Ovary (tissue), 9 donors: ENCODE results near the gene PEG3. TPM values are rescaled to one million over a fixed set of nuclear protein-coding genes. Genes with fewer than 3 reads are reported as not detected.

Source experiments
- DNase-seq, 5 donors: peaks; one replicate each; pipeline ENCODE4 v3.0.0-alpha.2; 2019 to 2020
- H3K27ac ChIP-seq, 2 donors: fragments of 200-600 bp; one replicate each; pipeline versions ENCODE4 v1.5.1 to v1.8.0; 2019 to 2022
- H3K27me3 ChIP-seq: fragments of 200-600 bp; one replicate; pipeline ENCODE4 v1.8.0; 2022
- H3K36me3 ChIP-seq: fragments of 200-600 bp; sonication (generic); one replicate; pipeline ENCODE4 v1.5.1; 2019
- H3K4me1 ChIP-seq: one replicate; pipeline ENCODE4 v1.8.1; 2013; ENCODE audit warnings: mild to moderate bottlenecking, moderate library complexity; ENCODE audit not compliant: insufficient read depth
- H3K4me3 ChIP-seq: fragments of 200-600 bp; sonication (generic); one replicate; pipeline ENCODE4 v1.5.1; 2017
- H3K9me3 ChIP-seq, 2 donors: fragments of 200-600 bp in 1 of 2; sonication (generic) in 1 of 2; one replicate each; pipeline versions ENCODE4 v1.5.1 to v1.8.1; 2013 to 2019; ENCODE audit warnings: mild to moderate bottlenecking in 1 of 2, moderate library complexity in 1 of 2
- EP300 ChIP-seq: sonication (generic); formaldehyde crosslinking; IDR thresholded peaks from one replicate; pipeline ENCODE4 v1.6.1; 2017; ENCODE audit warnings: antibody characterized with exemption
- POLR2A ChIP-seq: fragments of 450-650 bp; IDR thresholded peaks from one replicate; pipeline ENCODE4 v1.6.1; 2017; ENCODE audit warnings: antibody characterized with exemption, mild to moderate bottlenecking, moderate library complexity
- WGBS, 3 donors: extraction: QIAGEN DNeasy Blood & Tissue Kit in 1 of 3; methylation state at CpG; one replicate each; pipeline versions ENCODE4 v1.1.5 to v1.1.7; 2013 to 2017; 5-methylcytosine and 5-hydroxymethylcytosine counted together
- intact Hi-C, 4 donors: fragments of 100-400 bp; cut with DNase I; formaldehyde crosslinking; loops; one replicate each; pipeline versions ENCODE4 v1.11.0 to v1.15.1; 2022 to 2023
- polyA plus RNA-seq, 2 donors: library from polyadenylated mRNA; stranded (reverse); fragments of 200-250 nt in 1 of 2; fragments of 350-450 nt in 1 of 2; fragmentation: Illumina TruSeq in 1 of 2; extraction: RNeasy Lipid Tissue Mini Kit (QIAGEN cat#74804) in 1 of 2; gene quantifications; one replicate each; pipeline ENCODE4 v1.2.3, GENCODE V29; 2013 to 2014
- total RNA-seq, 7 donors: library from RNA; depleted of rRNA in 2 of 7; stranded (reverse); fragments of >200 nt in 2 of 7; fragmentation: NEBNext Ultra II Directional in 3 of 7; extraction: Animal tissue kit (Norgen Biotek cat#: 25700) in 3 of 7; gene quantifications; one replicate each; pipeline versions ENCODE4 v1.1.0 to v1.2.4, GENCODE V29; 2016 to 2023
- TF ChIP-seq, protein P1 (sequence below), 3 donors: fragments of 450-650 bp in 2 of 3; fragments of 200-600 bp in 1 of 3; IDR thresholded peaks; one replicate each; pipeline versions ENCODE4 v1.5.1 to v1.8.0; 2016 to 2022; ENCODE audit warnings: antibody characterized with exemption in 3 of 3, mild to moderate bottlenecking in 1 of 3
- donor health status: DM: no; HTN: no; CAD: no; lungs with moderate emphysema.
- donor health status: DM: no; HTN: no; CAD: no.
- donor health status: Bipolar disorder and iron deficiency.
- donor health status: DM: yes; HTN: yes; CAD: no.
- donor health status: DM: no; HTN: no; CAD: no.
- donor health status: DM: yes; HTN: yes; CAD: no.

Gene PEG3
- total and polyA plus RNA-seq, 9 donors: 104 to 1,197 (median 505) TPM

DNA sequence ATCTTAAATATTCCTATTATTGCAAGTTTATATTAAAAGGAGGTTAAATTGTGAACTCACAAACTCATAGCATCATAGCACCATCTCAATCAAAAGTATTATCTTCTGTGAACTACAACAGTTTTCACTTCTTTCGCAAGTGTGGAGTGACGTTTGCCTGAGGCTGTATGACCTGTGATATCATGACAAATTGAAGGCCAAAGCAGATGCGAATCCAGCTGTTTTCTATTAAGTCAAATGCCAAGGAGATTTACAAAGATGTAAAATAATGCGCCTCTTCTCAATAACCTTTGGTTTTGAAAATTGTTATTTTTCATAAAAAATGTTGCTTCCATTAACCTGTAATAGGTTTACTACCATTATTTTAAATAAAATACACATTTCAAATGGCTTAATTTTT is 7.6 kb upstream of the PEG3 start:
- no peaks in the 10 kb centered on the region for H3K9me3 ChIP-seq
- no peak for DNase-seq
- no peak overlapping the region for H3K4me3 ChIP-seq
- TF ChIP-seq, protein P1, sequence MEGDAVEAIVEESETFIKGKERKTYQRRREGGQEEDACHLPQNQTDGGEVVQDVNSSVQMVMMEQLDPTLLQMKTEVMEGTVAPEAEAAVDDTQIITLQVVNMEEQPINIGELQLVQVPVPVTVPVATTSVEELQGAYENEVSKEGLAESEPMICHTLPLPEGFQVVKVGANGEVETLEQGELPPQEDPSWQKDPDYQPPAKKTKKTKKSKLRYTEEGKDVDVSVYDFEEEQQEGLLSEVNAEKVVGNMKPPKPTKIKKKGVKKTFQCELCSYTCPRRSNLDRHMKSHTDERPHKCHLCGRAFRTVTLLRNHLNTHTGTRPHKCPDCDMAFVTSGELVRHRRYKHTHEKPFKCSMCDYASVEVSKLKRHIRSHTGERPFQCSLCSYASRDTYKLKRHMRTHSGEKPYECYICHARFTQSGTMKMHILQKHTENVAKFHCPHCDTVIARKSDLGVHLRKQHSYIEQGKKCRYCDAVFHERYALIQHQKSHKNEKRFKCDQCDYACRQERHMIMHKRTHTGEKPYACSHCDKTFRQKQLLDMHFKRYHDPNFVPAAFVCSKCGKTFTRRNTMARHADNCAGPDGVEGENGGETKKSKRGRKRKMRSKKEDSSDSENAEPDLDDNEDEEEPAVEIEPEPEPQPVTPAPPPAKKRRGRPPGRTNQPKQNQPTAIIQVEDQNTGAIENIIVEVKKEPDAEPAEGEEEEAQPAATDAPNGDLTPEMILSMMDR (IDR thresholded peaks at IDR 0.05): no peak
- TF ChIP-seq EP300 (no peak), POLR2A (no peak)
- H3K4me1 ChIP-seq: no peaks in the 10 kb centered on the region
- intact Hi-C loops: loop anchor here in 1 of 4 donors (10.0 kb wide), 1 partner anchor 127 kb away; no protein-coding TSS in a partner anchor
- no peak overlapping the region for H3K27ac ChIP-seq
- no peaks in the 10 kb centered on the region for H3K27me3 ChIP-seq
- no peaks in the 10 kb centered on the region for H3K36me3 ChIP-seq
- 87 to 91% (median 89%) methylated on average over 4 of the region's 4 CpGs for WGBS, 3 donors

DNA sequence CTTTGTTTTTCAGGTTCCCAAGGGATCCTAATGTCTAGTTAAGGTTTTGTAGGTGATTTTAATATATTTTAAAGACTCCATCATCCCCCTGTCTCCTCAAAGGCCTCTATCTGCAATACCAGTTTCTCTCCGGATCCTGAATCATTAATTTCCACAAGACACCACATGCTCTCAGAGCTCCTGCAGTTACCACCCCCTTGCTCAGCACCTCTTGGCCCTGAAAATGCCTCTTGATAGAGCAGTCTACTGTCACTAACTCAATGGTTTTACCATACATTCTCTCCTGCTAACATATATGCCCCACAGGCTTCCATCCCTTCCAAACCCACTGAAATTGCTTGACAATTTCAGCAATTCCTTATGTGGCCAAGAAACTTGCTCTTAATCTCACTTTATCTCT is 1.9 kb upstream of the PEG3 start:
- H3K4me1 ChIP-seq: peaks cover 2% of the 10 kb centered on the region
- WGBS, 3 donors: 78 to 95% (median 83%) methylated on average over 1 of the region's 1 CpG
- intact Hi-C loops: loop anchor here in 1 of 4 donors (10.0 kb wide), 1 partner anchor 132 kb away; no protein-coding TSS in a partner anchor

DNA sequence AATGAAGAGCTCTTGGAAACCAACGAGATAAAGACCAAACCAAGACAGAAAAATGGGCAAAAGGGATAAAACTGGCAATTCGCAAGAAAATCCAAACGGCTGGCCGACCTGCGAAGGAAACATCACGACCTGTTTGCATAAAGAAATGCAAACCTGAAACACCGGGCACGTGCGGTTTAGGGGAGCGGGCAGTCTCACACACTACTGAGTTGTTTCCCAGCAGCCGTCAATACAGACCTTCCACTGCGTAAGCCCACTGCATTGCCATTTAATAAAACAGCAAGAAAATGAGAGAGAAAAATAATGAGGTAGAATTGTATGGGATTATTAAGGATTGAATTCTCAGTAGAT is 642 bp upstream of the PEG3 start:
- TF ChIP-seq, protein P1 (IDR thresholded peaks at IDR 0.05): no peak
- TF ChIP-seq POLR2A (no peak), EP300 (no peak)
- 46 to 49% (median 46%) methylated on average over 12 of the region's 12 CpGs for WGBS, 3 donors
- Histone ChIP-seq H3K9me3 (no peaks in the 10 kb centered on the region), H3K36me3 (no peaks in the 10 kb centered on the region), H3K4me1 (peaks cover 2% of the 10 kb centered on the region), H3K27me3 (no peaks in the 10 kb centered on the region), H3K27ac (peak overlapping the region in 1 of 2 donors; percentile 90), H3K4me3 (peak overlapping the region; percentile 62)
- intact Hi-C loops: loop anchor here in 1 of 4 donors (10.0 kb wide), 1 partner anchor 134 kb away; no protein-coding TSS in a partner anchor
- DNase-seq: peak in 1 of 5 donors; percentile 43

More for the DNA sequence above, 1.9 kb upstream of the PEG3 start:
- Histone ChIP-seq H3K36me3 (no peaks in the 10 kb centered on the region), H3K9me3 (no peaks in the 10 kb centered on the region), H3K4me3 (no peak overlapping the region), H3K27me3 (no peaks in the 10 kb centered on the region), H3K27ac (peak overlapping the region in 1 of 2 donors; percentile 90)
- no peak for DNase-seq
- TF ChIP-seq, protein P1 (IDR thresholded peaks at IDR 0.05): no peak
- TF ChIP-seq POLR2A (no peak), EP300 (no peak)

DNA sequence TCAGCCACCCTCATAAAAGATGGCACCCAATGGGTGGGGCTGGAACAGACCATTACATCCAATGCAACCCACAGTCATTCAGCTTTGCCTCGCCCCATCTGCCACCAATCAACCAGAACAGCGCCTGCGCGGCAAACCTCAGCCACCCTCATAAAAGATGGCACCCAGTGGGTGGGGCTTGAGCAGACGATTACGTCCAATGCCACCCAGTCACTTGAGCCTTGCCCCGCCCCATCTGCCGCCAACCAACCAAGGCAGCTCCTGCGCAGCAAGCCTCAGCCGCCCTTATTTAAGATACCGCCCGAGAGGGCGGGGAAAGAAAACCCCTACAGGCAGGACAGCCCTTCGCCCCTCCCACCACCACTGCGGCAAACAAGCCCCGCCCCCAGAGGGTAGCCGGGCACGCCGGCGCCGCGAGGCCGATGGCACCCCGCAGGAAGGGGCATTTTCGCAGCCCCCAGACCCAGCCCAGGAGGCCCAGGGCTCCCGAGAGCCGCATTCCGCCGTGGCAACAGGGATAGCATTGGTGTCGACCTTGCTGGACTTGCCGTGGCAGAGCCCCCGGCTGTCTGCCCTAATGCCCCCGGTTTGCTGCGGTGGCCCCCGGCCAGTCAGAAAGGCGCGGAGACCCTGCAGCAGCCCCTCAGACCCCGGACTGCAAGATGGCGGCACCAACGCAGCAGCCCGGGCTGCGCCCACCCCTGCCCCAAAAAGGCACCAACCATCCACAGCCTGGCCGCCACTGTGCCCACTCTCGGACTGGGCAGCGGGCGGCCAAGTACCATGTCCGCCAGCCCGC is 675 bp downstream of the PEG3 start:
- 52 to 54% (median 54%) methylated on average over 39 to 48 of the region's 48 CpGs for WGBS, 3 donors
- Histone ChIP-seq H3K4me3 (peak overlapping the region; percentile 62), H3K27ac (peak overlapping the region; percentile 56 to 90), H3K36me3 (no peaks in the 10 kb centered on the region), H3K27me3 (no peaks in the 10 kb centered on the region), H3K4me1 (peaks cover 2% of the 10 kb centered on the region), H3K9me3 (no peaks in the 10 kb centered on the region)
- intact Hi-C loops: loop anchor here in 2 of 4 donors (10.0 kb wide), 3 partner anchors 135 to 235 kb away; no protein-coding TSS in a partner anchor
- peak; percentile 41 for TF ChIP-seq POLR2A
- TF ChIP-seq EP300: no peak
- peak; percentile 90 to 97 (median 94) for DNase-seq
